Fibroblast of skin of back (primary cell): Measurements from ENCODE around the gene SLC39A5.
"Not testable (repeated sequence)": the region's sequence is repeated elsewhere in the genome, so short reads cannot be mapped to it uniquely, and the experiment has no call there.

Source experiments
- DNase-seq: peaks from one replicate; pipeline ENCODE4 v3.0.0-alpha.2; 2013

SLC39A5 gene

DNA sequence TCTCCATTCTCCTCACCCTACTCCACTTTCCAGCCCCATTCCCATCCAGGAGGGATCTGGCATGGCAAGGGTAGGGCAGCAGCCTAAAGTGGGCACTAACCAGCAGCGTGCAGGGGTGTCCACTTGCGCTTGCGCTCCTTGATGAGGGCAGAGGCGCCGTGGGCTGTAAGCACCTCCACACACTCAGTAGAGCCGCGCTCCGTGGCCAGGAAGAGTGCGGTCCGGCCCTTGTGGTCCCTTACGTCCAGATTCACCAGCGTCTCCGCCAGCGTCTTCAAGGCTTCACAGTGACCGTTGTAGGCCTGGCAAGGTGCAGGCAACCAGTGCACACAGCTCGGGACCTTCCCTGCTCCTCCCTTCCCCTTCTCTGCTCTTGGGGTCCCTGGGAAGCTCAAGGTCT, 18.1 kb downstream of the SLC39A5 start:
- DNase-seq, result no peak

DNA sequence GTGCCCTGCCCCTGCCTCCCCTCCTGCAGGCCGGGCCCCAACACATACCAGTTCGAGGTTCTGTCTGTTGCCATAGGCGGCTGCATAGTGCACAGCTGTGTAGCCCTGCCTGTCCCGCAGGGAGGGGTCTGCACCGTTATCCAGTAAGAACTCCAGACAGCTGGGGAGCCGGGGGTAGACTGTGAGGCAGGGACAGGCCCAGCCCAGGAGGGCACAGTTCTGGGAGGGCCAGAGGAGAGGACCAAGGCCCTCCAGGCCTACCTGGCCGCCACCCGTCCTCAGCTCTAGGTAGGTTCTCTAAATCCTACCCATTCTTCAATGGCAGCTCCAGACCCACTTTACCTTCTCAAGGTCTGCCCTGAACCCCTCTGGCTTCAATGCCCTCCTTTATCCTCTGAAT, 18.9 kb downstream of the SLC39A5 start:
- DNase-seq, result no peak

DNA sequence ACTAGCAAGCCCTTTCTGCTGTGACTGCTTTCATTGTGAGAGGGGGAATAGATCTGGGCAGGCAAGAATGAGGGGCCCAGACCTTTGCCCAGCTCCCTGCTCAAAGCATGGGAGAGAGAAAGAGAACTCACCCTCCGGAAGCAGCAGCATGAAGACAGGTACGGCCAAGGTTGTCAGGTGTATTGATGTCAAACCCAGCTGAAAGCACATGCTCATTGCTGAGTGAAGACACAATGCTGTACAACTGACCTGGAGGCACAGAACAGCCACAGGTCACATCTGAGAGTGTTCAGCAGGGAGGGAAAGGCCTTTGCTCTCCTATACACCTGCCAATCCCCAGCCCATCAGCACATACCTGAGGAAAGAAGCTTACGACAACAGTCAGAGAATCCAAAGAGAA, 22.8 kb downstream of the SLC39A5 start:
- DNase-seq, result no peak

DNA sequence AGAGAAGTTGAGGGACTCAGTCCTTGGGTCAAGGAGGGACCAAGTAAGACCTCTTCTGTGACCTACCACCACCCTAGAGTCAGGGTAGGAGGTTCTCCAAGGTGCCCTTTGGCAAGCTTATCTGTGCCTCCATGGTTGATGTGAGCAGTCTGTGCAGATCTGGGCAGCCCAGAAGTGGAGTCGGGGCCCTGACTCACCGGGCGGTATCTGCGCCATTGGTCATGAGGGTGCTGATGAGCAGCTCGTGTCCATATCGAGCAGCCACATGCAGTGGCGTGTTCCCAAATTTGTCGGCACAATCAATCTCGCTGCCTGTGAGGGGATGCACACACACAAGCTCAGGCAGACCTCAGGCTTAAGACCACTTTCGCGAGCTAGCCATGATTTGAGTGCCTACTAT, 23.2 kb downstream of the SLC39A5 start:
- DNase-seq, result no peak

DNA sequence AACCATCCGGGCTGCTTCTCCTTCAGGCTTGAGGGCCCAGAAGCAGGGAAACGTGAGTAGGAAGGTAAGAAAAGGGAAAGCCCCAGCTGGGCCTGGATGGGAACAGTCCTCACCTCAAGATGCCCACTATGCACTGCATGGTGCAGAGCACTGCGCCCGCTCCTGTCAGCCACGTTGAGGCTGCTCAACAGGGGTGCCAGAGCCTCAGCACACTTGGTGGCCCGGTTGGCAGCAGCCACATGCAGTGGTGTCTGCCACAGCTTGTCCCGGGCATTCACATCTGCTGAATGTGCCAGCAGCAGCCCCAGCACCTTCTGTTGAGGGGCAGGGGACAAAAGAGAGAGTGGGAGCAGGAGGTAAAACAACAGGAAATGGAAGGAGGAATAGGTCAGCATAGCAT, 25.8 kb downstream of the SLC39A5 start:
- no peak for DNase-seq

DNA sequence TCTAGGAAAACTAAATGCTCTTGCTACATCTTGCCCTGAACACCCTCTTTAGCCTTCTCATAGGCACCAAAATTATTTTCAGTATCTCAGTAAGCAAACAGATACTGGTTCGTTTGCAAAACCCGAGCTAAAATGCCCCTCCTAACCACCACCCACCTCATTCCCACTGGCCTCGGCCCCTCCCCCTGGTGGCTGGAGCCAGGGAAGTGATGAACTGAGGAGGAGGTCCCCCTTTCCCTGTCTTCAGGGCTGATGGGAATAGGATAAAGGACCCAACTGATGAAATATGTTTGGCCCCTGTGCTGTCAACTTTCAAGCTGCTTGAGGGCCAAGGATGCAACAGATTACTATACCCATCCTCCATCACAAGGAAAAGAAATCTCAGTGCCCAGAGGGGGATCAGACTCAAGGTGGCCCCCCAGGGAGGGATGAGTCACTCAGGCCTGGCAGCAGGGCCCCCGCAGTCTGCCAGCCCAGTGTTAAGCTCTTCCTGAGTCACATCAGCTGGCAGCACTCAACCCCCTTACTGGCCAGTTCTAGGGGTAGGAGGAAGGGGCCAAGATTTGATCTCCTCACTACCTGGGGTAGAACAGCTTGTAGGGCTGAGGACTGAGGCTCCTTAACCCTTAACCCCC, 26.6 kb downstream of the SLC39A5 start:
- DNase-seq, result peak; percentile 67

DNA sequence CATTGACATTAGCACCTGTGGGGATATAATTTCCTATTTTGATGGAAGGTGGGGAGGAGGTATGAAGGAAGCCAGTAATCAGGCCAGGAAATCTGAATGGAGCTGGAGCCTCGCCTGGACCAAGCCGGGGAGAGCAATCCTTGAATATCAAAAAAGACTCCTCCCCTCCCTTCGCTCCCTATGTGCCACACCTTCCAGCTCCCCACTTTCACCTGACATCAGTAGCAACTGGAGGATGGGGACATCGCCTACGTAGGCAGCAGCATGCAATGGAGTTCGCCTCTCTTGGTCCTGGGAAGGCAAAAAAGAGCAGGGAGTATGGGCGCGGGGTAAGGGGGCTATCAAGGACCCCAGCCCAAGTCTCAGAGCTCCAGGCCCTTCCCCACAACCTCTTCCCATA, 27.2 kb downstream of the SLC39A5 start:
- no peak for DNase-seq

DNA sequence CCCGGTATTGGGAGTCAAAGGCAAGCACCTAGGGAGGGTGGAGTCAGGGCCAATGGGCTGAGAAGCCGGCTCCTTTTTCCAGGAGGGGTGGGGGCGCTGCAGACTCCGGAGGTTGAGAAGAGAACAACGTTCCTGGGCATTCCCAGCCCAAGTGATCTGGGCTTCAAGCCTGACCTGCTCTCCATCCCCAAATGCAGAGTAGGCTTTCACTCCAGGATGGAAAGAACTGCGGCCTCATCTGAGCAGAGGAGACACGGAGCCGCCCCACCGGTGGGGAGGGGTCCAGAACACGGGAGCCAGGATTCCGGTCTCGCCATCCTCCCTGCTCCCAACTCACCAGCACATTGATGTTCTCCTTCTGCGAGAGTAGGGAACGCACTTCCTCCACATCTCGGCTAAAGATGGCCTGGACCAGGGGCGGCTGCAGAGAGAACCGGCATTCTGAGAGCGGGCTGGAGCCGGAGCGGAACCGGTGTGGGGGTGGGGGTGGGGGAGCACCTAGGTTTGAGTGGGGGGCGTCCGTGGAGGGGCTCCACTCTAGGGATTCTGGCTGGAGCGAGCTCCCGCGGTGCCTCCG, 27.7 kb downstream of the SLC39A5 start:
- DNase-seq, result peak; percentile 47

DNA sequence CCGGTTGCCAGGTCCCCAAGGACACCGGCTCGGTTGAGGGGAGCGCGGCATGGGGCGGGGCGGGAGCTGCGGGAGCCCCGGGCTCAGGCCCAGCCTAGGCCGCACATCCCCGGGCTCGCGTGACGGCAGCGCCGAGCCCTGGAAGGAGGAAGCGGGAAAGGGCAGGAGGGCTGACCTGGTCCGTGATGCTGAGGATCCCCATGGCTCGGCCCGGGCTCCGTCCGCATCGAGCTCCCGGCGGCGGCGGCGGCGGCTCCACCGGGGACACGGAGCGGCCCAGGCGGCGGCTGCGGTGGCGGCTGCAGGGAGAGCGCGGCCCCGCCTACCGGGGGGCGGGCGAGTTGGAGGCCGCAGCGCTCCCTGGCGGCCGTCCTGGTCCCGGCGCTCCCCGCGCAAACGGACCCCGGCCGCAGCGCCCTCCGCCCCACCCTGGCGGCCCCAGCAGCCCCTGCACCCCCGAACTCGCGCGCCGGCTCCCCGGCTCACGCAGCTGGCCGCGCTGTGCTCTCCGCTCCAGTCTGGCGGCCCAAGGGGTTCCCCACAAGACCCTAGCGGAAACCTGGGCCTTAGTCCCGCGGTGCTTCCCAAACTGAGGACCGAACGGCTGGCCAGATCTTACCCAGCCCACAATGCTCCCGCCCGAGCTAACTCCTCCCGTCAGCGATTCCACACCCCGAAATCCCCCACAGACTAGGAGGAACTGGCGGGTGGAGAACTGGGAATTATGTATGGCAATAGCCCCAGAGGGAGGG, 28.4 kb downstream of the SLC39A5 start, which contains the start of gene ANKRD52:
Gene ANKRD52 (minus strand): TSS at position 317 of the 752 bp plus-strand sequence. CDS start 115 bp downstream, at position 202.
- peak; percentile 82 for DNase-seq

DNA sequence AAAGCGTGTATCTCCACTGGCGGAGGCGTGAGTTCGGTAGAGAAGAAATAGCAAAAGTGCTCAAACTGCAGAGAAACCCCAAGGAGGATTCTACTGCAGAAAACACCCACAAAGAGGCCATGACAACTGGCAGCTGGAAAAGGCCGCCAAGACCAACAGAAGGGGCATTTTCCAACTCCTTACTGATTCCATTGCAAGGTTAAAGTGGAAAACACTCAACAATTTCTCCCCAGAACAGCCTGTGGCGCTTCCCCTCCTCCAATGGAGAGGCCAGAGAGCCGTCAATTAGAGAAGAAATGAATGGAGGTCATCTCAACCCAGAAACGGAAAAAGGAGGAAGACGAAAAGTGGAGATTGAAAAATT, 29.0 kb downstream of the SLC39A5 start:
- no peak for DNase-seq

DNA sequence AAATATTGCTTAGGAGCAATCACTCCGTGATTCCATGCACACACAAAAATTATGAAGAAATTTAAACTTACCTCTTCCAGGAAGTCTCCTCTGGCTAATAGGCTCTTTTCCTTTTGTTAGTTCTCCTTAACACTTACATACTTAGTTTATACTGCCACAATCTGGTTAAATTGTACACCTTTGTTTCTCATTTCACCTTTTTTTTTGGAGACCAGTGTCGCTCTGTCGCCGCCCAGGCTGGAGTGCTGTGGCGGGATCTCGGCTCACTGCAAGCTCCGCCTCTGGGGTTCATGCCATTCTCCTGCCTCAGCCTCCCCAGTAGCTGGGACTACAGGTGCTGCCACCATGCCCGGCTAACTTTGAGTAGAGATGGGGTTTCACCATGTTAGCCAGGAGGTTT, 30.5 kb downstream of the SLC39A5 start:
- no peak for DNase-seq

DNA sequence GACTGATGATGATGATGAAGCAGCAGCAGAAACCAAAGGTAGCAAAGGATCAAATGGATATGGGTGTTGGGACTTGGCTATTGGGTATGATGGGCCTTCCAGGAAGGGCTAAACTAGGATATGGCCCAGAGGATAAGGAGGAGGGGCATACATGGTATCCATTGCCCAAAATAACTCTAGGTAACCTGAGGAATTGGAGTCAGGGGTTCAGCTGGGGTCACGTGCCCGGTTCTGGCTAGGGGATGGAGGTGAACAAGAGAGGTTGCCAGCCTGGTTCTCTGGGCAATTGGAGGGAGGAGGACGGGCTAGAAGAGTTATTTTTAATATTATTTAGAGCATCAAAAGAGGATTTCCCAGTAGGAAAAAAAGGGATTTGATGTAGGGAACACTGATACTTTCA, 31.1 kb downstream of the SLC39A5 start:
- DNase-seq, result no peak

DNA sequence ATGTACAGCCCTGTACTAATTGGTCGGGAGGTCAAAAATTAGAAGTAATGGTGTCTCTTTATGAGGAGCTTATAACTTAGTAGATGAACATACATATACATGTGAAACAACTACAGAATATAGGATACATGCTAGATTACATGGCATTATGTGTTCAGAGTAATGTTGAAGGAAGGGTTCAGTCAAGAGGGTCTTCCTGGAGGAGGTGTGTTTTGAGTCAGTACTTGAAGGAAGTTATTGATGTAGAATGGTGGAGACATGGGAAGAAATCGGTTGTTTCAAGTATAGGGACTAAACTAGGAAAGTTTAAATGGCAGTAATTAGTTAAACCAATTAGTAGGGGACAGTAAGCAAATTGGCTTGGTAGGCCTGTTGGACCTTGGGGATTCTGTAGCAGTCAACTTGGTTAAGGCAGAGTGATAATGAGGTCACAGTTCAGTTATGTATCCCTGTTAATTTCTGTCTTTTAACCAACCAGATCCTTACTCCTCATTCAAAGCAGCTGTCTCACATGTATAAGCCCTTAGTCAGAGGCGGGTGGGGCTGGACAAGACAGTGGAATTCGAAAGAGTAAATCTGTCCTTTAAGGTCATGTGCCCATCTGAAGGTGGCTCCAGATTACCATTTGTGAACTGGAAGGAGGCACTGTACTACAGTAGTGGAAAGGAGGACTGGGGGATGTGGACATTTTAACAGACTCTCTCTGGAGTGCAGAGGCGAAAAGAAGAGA, 31.8 kb downstream of the SLC39A5 start:
- peak; percentile 95 for DNase-seq

DNA sequence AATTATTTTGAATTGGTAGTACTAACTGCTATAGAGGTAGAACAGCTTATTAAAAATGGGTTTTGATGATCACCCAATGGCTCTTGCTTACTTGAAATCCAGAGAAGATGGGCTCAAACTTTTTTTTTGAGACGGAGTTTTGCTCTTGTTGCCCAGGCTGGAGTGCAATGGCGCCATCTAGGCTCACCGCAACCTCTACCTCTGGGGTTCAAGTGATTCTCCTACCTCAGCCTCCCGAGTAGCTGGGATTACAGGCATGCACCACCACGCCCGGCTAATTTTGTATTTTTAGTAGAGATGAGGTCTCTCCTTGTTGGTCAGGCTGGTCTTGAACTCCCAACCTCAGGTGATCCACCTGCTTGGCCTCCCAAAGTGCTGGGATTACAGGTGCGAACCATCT, 33.1 kb downstream of the SLC39A5 start:
- DNase-seq, result not testable (repeated sequence)

DNA sequence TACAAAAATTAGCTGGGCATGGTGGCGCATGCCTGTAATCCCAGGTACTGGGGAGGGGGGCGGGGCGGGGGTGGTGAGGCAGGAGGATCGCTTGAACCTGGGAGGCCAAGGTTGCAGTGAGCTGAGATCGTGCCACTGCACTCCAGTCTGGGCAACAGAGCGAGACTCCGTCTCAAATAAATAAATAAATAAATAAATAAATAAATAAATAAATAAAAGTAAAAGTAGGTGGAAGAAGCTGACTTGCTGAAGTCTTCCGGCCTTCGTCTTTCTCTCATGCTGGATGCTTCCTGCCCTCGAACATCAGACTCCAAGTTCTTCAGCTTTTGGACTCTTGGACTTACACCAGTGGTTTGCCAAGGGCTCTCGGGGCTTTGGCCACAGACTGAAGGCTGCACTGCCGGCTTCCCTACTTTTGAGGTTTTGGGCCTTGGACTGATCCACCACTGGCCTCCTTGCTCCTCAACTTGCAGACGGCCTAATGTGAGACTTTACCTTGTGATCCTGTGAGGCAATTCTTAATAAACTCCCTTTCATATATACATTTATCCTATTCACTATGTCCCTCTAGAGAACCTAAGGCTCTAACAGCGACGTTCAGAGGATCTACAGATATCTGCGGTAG, 36.3 kb downstream of the SLC39A5 start:
- not testable (repeated sequence) for DNase-seq

DNA sequence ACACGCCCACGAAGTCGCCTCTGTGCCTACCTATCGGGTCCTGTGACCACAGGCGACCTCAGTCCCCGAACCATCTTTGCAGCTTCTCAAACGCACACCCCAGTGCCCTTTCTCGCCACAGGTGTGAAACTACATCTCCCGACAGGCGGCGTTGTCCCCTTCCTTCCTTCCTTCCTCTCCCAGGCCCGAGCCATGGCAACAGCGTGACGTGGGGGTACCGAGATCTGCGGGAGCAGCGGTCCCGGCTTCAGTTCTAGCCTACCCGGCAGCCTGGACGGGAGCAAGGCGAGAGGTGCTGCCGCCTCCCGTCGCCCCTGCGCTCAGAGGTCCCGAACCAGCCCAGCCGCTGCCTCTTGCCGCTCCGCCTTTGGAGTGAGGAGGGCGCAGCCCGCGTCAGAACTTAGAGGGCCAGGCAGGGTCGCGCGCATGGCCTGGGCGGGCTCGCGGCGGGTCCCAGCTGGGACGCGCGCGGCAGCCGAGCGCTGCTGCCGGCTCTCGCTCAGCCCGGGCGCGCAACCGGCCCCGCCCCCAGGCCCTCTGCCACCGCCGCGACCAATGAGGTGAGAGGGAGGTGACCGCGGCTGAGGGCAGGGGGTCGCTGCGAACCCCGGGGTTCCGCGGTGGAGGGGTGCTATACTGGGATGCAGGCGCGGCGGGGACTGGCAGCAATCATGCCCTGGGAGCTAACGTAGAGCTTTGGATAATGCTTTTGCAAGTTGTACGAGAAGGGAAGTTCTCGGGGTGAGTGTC, 37.0 kb downstream of the SLC39A5 start, which contains the start of gene COQ10A:
Gene COQ10A (plus strand): TSS at position 250 of the 750 bp plus-strand sequence. CDS start 177 bp downstream, at position 427.
- DNase-seq, result peak; percentile 87

DNA sequence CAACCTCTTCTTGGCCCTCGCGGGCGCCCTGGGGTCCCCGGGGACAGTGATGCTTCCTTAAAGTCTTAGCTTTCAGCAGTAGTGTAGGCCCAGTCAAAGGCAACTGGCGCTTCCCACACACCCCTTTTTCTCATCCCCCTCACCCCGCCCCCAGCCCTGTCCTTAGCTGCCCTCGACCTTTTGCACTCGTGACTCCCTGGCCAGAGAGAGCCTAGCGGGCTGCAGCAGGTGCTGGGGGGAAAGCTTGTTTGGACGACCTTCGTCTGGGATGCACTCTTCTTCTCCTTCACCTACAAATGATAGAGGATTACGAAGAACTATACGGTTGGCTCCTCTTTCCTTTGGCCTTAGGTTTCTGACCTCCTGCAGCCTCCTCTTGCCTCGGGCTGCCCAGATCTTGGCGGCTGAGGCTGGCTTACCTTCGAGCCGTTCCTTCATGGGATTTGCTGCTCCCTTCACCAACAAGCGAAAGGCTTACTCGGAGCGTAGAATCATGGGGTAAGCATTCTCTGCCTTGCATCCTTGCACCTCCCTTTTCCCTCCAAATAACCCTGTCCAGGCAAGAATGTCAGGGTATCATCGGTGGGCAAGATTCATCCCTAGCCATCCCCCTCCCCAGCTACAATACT, 37.7 kb downstream of the SLC39A5 start:
- DNase-seq, result no peak

DNA sequence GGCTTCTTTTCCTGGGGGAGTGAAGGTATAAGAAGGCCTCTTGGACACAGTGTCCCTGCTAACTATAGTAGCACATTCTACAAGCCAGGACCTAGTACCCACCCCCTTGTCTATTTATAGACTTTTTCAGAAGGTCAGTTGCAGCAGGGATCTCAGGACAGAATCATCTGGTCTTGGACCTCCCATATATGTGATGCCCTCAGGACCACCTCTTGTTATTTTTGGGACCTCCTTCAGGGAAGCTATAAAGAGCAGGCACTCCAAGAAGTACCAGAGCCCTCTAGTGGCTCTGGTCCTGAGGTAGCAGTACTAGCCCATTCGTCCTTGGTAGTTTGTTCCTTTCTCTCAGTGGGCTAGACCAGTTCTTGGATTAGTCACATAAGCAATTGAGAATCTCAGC, 41.2 kb downstream of the SLC39A5 start:
- DNase-seq, result peak; percentile 33

DNA sequence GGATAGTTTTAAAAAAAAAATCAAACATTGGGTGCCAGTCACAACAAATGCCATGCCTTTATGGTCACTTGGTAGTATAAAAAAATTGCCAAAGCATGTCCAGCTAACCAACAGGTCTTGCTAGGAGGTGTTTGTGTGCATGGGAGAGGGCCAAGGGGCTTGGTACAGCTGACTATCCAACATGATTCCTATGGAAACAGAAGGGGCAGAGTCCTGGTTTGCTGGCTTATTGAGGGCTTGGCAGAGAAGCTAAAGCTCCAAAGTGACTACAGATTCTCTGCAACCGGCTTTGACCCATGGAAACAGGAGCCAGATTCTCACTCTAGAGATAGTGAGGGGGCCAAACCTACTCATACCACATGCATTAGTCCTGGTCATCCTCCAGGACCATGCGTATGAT, 42.6 kb downstream of the SLC39A5 start:
- not testable (repeated sequence) for DNase-seq

DNA sequence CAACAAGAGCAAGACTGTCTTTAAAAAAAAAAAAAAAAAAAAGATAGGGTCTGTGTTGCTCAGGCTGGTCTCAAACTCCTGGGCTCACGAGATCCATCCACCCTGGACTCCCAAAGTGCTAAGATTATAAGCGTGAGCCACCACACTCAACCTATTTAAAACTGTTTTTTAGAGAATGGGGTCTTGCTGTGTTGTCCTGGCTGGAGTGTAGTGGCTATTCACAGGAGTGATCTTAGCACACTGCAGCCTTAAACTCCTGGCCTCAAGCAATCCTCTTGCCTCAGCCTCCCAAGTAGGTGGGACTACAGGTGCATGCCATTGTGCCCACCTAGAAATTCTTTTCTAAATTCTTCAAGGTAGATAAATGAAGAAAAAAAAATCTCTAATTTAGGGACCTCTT, 44.4 kb downstream of the SLC39A5 start:
- no peak for DNase-seq

DNA sequence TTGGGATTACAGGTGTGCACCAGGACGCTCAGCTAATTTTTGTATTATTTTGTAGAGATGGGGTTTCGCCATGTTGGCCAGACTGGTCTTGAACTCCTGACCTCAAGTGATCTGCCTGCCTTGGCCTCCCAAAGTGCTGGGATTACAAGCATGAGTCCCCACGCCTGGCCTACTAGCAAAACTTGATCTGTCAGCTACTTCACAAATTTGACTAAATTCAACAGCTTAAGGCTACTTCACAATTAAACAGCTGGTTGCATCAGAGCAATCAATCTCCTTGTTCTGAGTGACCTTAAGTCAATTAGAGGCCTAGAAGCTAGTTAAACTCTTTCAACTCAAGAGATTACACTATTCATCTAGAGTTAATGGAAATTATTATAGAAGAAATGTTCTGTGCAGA, 49.1 kb downstream of the SLC39A5 start:
- no peak for DNase-seq
